ENCODE results near the gene ADAMTS1. TPM values are rescaled to one million over a fixed set of nuclear protein-coding genes. Genes with fewer than 3 reads are reported as not detected.

The ADAMTS1 gene
- total and polyA plus RNA-seq, 4 experiments from 2014 or later = 0.16 TPM; not detected in 3

DNA sequence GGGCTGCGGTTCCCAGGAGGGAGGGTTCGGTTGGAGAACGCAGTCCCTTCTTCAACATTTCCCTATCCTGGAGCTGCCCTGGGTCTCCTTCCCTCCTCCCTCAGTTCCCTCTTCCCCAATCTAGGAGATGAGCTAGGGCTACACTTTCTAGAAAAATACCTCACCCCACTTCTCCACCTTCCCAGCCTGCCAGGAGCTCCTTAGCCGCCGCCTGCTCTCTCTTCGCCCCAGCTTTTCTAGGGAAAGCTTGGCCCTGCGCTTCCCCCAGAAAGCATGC is 488 bp upstream of the ADAMTS1 start:
- H3K4me3 Mint-ChIP-seq = peak overlapping the region in 7 of 8 donors; percentile 40 to 80 (median 77)
- CTCF ChIA-PET (ENCODE audit: partially characterized antibody) = no interaction called here
- peaks cover 5% of the 10 kb centered on the region for H3K27me3 ChIP-seq (ENCODE audit: insufficient read depth, low read length)
- peaks cover 47 to 50% of the 10 kb centered on the region in 2 donors for H3K27me3 Mint-ChIP-seq
- H3K4me1 ChIP-seq (ENCODE audit: insufficient read depth, low read length) = peaks cover 28% of the 10 kb centered on the region
- POLR2A ChIA-PET (ENCODE audit: partially characterized antibody) = no interaction called here
- peaks cover 22 to 37% (median 29%) of the 10 kb centered on the region in 4 donors for H3K4me1 Mint-ChIP-seq
- no peak overlapping the region for H3K27ac ChIP-seq (ENCODE audit: low read depth, low read length)
- H3K9me3 Mint-ChIP-seq = peaks cover 0 to 3% (median 0%) of the 10 kb centered on the region in 8 donors
- DNase-seq = no peak
- H3K36me3 Mint-ChIP-seq = peaks cover 0 to 2% of the 10 kb centered on the region in 2 donors
- intact Hi-C loops (cut with micrococcal nuclease) = no loop called here
- H3K4me3 ChIP-seq (ENCODE audit: low read length in 2 of 2) = no peak overlapping the region
- no peaks in the 10 kb centered on the region for H3K36me3 ChIP-seq (ENCODE audit: insufficient read depth, low read length)
- no peaks in the 10 kb centered on the region for H3K9me3 ChIP-seq (ENCODE audit: control insufficient read depth in 1 of 2, low read length in 2 of 2)
- H3K27ac Mint-ChIP-seq = no peak overlapping the region

DNA sequence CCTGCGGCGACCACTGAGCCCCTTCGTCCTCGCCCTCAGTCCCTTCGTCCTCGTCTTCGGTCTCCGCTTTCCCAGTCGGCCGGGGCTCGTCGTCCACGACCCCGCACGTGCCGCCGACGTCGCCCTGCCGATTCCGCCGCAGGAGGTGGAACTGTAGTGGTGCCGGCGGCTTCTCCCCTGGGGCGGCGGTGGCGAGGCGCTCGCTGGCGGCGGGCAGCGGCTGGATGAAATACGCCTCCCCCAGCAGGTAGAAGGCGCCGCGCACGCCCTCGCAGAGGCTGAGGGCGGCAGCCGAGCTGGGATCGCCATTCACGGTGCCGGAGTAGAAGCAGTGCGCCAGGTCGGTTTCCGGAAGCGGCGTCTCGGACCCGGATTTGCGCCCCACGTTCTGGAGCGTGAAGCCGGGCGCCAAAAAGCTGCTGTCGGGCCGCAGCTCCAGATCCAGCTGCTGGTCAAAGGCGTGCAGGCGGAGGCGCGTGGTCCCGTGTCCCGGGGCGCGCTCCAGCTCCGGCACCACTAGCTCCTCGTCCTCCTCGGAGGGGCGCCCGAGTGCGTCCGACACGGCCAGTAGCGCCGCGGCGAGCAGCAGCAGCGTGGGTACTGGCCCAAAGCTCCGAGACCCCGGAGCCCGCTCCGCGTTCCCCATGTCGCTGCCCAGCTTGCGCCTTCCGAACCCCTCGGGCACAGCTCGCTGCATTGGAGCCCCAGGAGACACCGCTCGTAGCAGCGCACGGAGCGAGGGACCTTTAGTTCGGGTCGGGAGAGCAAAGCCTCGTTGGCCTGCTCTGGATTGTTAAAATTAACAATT is 747 bp downstream of the ADAMTS1 start:
- Histone ChIP-seq H3K27ac (ENCODE audit: low read depth, low read length) (no peak overlapping the region), H3K9me3 (ENCODE audit: control insufficient read depth in 1 of 2, low read length in 2 of 2) (no peaks in the 10 kb centered on the region), H3K27me3 (ENCODE audit: insufficient read depth, low read length) (peaks cover 5% of the 10 kb centered on the region), H3K4me3 (ENCODE audit: low read length in 2 of 2) (no peak overlapping the region), H3K4me1 (ENCODE audit: insufficient read depth, low read length) (peaks cover 28% of the 10 kb centered on the region), H3K36me3 (ENCODE audit: insufficient read depth, low read length) (no peaks in the 10 kb centered on the region)
- Mint-ChIP-seq H3K4me1 (peaks cover 22 to 37% (median 29%) of the 10 kb centered on the region in 4 donors), H3K4me3 (peak overlapping the region; percentile 66 to 82 (median 78)), H3K9me3 (peaks cover 0 to 3% (median 0%) of the 10 kb centered on the region in 8 donors), H3K27me3 (peaks cover 56 to 60% of the 10 kb centered on the region in 2 donors), H3K27ac (no peak overlapping the region), H3K36me3 (peaks cover 0 to 2% of the 10 kb centered on the region in 2 donors)
- POLR2A ChIA-PET (ENCODE audit: partially characterized antibody) = no interaction called here
- no peak for DNase-seq
- CTCF ChIA-PET (ENCODE audit: partially characterized antibody) = interaction anchor here (0.6 to 0.9 kb wide), 2 partner anchors 8 to 1025 kb away, joined by 3 read pairs; no protein-coding TSS in a partner anchor
- intact Hi-C loops (cut with micrococcal nuclease) = no loop called here

DNA sequence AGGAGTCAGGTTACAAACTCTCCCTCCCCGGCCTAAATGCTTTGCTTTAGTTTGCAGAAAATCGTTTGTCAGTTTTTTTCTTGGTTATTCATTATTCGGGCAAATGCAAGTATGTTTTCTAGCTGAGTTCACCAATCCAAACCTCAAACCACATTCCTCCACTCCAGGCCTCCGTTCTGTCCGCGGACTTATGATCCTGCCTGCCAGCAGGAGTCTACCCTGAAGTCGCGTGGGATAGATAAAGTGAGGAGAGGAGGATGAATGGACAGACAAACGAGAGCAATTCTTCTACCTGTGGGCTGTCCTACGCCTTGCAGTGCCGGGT is 1.3 kb downstream of the ADAMTS1 start:
- ChIA-PET CTCF (ENCODE audit: partially characterized antibody) (interaction anchor here (0.9 kb wide), 1 partner anchor 9 kb away, joined by 3 read pairs; no protein-coding TSS in a partner anchor), POLR2A (ENCODE audit: partially characterized antibody) (no interaction called here)
- Histone ChIP-seq H3K9me3 (ENCODE audit: control insufficient read depth in 1 of 2, low read length in 2 of 2) (no peaks in the 10 kb centered on the region), H3K4me3 (ENCODE audit: low read length in 2 of 2) (no peak overlapping the region), H3K27ac (ENCODE audit: low read depth, low read length) (no peak overlapping the region), H3K4me1 (ENCODE audit: insufficient read depth, low read length) (peaks cover 28% of the 10 kb centered on the region), H3K27me3 (ENCODE audit: insufficient read depth, low read length) (peaks cover under 1% of the 10 kb centered on the region), H3K36me3 (ENCODE audit: insufficient read depth, low read length) (no peaks in the 10 kb centered on the region)
- Mint-ChIP-seq H3K4me3 (peak overlapping the region; percentile 66 to 82 (median 78)), H3K27ac (no peak overlapping the region), H3K9me3 (peaks cover 0 to 3% (median 0%) of the 10 kb centered on the region in 8 donors), H3K27me3 (peaks cover 56 to 57% of the 10 kb centered on the region in 2 donors), H3K36me3 (peaks cover 0 to 2% of the 10 kb centered on the region in 2 donors), H3K4me1 (peaks cover 22 to 37% (median 29%) of the 10 kb centered on the region in 4 donors)
- intact Hi-C loops (cut with micrococcal nuclease) = no loop called here
- no peak for DNase-seq

DNA sequence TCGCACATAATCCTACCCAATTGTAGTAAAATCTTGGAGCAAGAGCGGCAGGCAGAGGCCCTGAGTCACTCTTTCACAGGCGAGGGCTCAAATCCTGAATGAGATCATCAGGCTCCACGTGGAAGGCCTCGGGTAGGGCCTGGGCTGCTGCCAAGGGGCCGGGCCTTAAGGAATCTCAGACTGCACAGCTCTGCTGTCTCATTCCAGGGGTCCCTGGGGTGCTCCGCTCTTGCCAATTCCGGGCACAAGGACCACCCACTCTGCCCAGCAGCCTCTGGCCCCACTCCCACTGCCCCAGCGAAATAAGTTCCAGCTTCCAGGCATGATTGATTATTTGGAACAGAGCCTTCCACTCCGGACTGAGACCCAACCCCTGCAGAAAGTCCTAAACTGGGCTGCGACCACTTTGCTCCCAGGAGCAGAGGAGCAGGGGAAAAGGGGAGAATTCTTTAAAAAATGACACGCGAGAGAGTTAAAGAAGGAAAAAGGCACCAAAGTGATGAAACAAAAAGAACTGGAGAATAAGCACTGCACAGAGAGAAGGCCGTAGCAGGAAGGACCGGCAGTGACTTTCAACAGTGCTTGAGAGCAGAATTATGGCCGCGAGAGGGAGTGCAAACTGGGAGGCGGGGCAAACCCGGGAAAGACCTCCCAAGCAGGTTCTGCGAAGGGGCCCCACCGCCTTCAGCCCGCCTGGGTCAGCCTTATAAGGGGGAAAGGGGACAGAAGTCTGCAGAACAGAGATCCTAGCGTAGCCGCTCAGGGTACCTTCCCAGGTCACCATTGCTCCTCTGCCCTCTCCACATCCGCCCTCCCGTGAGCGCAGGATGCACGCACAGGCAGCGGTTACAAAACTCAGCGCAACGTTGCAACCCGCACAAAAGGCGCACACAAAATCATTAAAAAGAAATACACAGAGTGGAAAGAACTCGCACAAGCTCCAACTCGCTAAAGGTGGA is 2.0 kb downstream of the ADAMTS1 start:
- Histone ChIP-seq H3K27me3 (ENCODE audit: insufficient read depth, low read length) (no peaks in the 10 kb centered on the region), H3K4me1 (ENCODE audit: insufficient read depth, low read length) (peaks cover 28% of the 10 kb centered on the region), H3K4me3 (ENCODE audit: low read length in 2 of 2) (no peak overlapping the region), H3K36me3 (ENCODE audit: insufficient read depth, low read length) (no peaks in the 10 kb centered on the region), H3K9me3 (ENCODE audit: control insufficient read depth in 1 of 2, low read length in 2 of 2) (no peaks in the 10 kb centered on the region), H3K27ac (ENCODE audit: low read depth, low read length) (no peak overlapping the region)
- POLR2A ChIA-PET (ENCODE audit: partially characterized antibody) = no interaction called here
- intact Hi-C loops (cut with micrococcal nuclease) = no loop called here
- no peak for DNase-seq
- peak overlapping the region; percentile 66 to 82 (median 78) for H3K4me3 Mint-ChIP-seq
- peaks cover 22 to 37% (median 29%) of the 10 kb centered on the region in 4 donors for H3K4me1 Mint-ChIP-seq
- peaks cover 0 to 3% (median 0%) of the 10 kb centered on the region in 8 donors for H3K9me3 Mint-ChIP-seq
- CTCF ChIA-PET (ENCODE audit: partially characterized antibody) = interaction anchor here (0.9 kb wide), 1 partner anchor 10 kb away, joined by 3 read pairs; no protein-coding TSS in a partner anchor
- peaks cover 55 to 58% of the 10 kb centered on the region in 2 donors for H3K27me3 Mint-ChIP-seq
- H3K27ac Mint-ChIP-seq = no peak overlapping the region
- H3K36me3 Mint-ChIP-seq = peaks cover 0 to 2% of the 10 kb centered on the region in 2 donors

DNA sequence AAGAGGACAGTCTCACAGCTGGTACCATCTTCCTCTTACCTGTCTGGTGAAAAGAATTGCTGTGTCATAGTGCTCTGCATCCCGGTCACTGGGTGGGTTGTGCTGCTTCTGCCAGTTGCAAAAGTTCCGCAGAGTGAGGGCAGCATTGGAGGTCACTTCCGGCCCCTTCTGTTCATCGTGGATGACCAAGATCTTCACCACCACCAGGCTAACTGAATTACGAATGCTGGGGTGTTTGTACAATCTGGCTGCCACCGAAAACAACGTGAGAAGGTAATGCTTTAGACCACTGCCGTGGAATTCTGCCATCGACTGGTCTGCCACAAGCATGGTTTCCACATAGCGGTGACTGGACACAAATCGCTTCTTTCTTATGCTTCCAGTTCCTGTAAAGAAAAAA is 2.9 kb downstream of the ADAMTS1 start:
- peaks cover 28% of the 10 kb centered on the region for H3K4me1 ChIP-seq (ENCODE audit: insufficient read depth, low read length)
- H3K27me3 Mint-ChIP-seq = peaks cover 52 to 58% of the 10 kb centered on the region in 2 donors
- peaks cover 20 to 35% (median 28%) of the 10 kb centered on the region in 4 donors for H3K4me1 Mint-ChIP-seq
- no peak overlapping the region for H3K27ac Mint-ChIP-seq
- H3K9me3 ChIP-seq (ENCODE audit: control insufficient read depth in 1 of 2, low read length in 2 of 2) = no peaks in the 10 kb centered on the region
- H3K27ac ChIP-seq (ENCODE audit: low read depth, low read length) = no peak overlapping the region
- no peaks in the 10 kb centered on the region for H3K36me3 ChIP-seq (ENCODE audit: insufficient read depth, low read length)
- DNase-seq = no peak
- intact Hi-C loops (cut with micrococcal nuclease) = no loop called here
- no peak overlapping the region for H3K4me3 ChIP-seq (ENCODE audit: low read length in 2 of 2)
- H3K4me3 Mint-ChIP-seq = no peak overlapping the region
- H3K36me3 Mint-ChIP-seq = peaks cover 0 to 2% of the 10 kb centered on the region in 2 donors
- ChIA-PET POLR2A (ENCODE audit: partially characterized antibody) (no interaction called here), CTCF (ENCODE audit: partially characterized antibody) (no interaction called here)
- peaks cover 0 to 6% (median 0%) of the 10 kb centered on the region in 8 donors for H3K9me3 Mint-ChIP-seq
- H3K27me3 ChIP-seq (ENCODE audit: insufficient read depth, low read length) = no peaks in the 10 kb centered on the region

DNA sequence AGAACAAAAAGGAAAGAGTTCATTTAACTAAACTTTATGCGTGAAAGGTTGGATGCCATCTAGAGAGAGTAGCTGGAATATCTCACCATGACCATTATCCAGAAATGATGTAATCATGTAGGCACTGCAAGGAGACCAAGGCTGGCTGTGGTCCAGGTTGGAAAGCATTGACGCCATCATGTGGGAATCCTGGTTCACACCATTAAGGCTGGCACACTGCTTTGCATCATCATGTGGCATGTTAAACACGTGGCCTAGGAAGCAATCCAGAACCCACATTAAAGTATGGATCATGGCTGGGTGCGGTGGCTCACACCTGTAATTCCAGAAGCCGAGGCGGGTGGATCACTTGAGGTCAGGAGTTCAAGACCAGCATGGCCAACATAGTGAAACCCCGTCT is 4.3 kb downstream of the ADAMTS1 start:
- Mint-ChIP-seq H3K4me1 (peaks cover 9 to 21% (median 16%) of the 10 kb centered on the region in 4 donors), H3K27me3 (peaks cover 38 to 45% of the 10 kb centered on the region in 2 donors), H3K36me3 (no peaks in the 10 kb centered on the region), H3K4me3 (peak overlapping the region in 1 of 8 donors; percentile 23), H3K27ac (no peak overlapping the region), H3K9me3 (peaks cover 0 to 6% (median 0%) of the 10 kb centered on the region in 8 donors)
- Histone ChIP-seq H3K4me3 (ENCODE audit: low read length in 2 of 2) (no peak overlapping the region), H3K27ac (ENCODE audit: low read depth, low read length) (no peak overlapping the region), H3K9me3 (ENCODE audit: control insufficient read depth in 1 of 2, low read length in 2 of 2) (no peaks in the 10 kb centered on the region), H3K36me3 (ENCODE audit: insufficient read depth, low read length) (no peaks in the 10 kb centered on the region), H3K27me3 (ENCODE audit: insufficient read depth, low read length) (no peaks in the 10 kb centered on the region), H3K4me1 (ENCODE audit: insufficient read depth, low read length) (peaks cover 16% of the 10 kb centered on the region)
- ChIA-PET CTCF (ENCODE audit: partially characterized antibody) (interaction anchor here (1.0 kb wide), 1 partner anchor 10 kb away, joined by 3 read pairs; no protein-coding TSS in a partner anchor), POLR2A (ENCODE audit: partially characterized antibody) (no interaction called here)
- intact Hi-C loops (cut with micrococcal nuclease) = no loop called here
- no peak for DNase-seq

DNA sequence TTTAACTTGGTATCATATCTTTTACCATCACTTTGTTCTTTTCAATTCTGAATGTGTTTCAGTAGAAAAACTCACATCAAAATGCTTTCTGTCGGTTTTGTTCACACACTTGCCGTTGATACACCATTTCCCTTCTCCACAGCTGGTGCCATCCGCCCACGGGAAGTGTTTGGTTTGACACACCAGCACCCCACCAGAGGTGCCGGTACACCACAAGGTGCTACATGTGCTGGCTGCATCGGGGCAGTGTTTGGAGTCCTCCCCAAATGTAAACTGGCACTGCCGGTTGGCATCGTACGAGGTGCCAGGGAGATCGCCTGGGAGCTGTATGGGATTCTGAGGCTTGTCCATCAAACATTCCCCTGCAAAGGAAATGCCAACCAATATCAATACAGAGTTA is 5.0 kb downstream of the ADAMTS1 start:
- Histone ChIP-seq H3K4me3 (ENCODE audit: low read length in 2 of 2) (no peak overlapping the region), H3K4me1 (ENCODE audit: insufficient read depth, low read length) (peaks cover 11% of the 10 kb centered on the region), H3K27me3 (ENCODE audit: insufficient read depth, low read length) (no peaks in the 10 kb centered on the region), H3K27ac (ENCODE audit: low read depth, low read length) (no peak overlapping the region), H3K36me3 (ENCODE audit: insufficient read depth, low read length) (no peaks in the 10 kb centered on the region), H3K9me3 (ENCODE audit: control insufficient read depth in 1 of 2, low read length in 2 of 2) (no peaks in the 10 kb centered on the region)
- H3K4me3 Mint-ChIP-seq = peak overlapping the region in 1 of 8 donors; percentile 11
- POLR2A ChIA-PET (ENCODE audit: partially characterized antibody) = no interaction called here
- CTCF ChIA-PET (ENCODE audit: partially characterized antibody) = no interaction called here
- peaks cover 34 to 41% of the 10 kb centered on the region in 2 donors for H3K27me3 Mint-ChIP-seq
- no peak for DNase-seq
- intact Hi-C loops (cut with micrococcal nuclease) = no loop called here
- peaks cover 0 to 5% (median 0%) of the 10 kb centered on the region in 8 donors for H3K9me3 Mint-ChIP-seq
- no peak overlapping the region for H3K27ac Mint-ChIP-seq
- H3K36me3 Mint-ChIP-seq = no peaks in the 10 kb centered on the region
- H3K4me1 Mint-ChIP-seq = peaks cover 5 to 16% (median 13%) of the 10 kb centered on the region in 4 donors
